HG03575 (cell line): Measurements from ENCODE around the gene C6orf52.
A peak's percentile ranks its signal among the peaks of the same experiment; 100 is the strongest.
"Not testable (repeated sequence)": the region's sequence is repeated elsewhere in the genome, so short reads cannot be mapped to it uniquely, and the experiment has no call there.

Source experiments
- ATAC-seq: cut with Tn5 transposase; IDR thresholded peaks from one replicate; pipeline ENCODE4 v1.9.1; 2021; ENCODE audit not compliant: unreplicated experiment, insufficient number of reproducible peaks, low FRiP score; ENCODE audit errors: extremely low read depth

C6orf52 gene

DNA sequence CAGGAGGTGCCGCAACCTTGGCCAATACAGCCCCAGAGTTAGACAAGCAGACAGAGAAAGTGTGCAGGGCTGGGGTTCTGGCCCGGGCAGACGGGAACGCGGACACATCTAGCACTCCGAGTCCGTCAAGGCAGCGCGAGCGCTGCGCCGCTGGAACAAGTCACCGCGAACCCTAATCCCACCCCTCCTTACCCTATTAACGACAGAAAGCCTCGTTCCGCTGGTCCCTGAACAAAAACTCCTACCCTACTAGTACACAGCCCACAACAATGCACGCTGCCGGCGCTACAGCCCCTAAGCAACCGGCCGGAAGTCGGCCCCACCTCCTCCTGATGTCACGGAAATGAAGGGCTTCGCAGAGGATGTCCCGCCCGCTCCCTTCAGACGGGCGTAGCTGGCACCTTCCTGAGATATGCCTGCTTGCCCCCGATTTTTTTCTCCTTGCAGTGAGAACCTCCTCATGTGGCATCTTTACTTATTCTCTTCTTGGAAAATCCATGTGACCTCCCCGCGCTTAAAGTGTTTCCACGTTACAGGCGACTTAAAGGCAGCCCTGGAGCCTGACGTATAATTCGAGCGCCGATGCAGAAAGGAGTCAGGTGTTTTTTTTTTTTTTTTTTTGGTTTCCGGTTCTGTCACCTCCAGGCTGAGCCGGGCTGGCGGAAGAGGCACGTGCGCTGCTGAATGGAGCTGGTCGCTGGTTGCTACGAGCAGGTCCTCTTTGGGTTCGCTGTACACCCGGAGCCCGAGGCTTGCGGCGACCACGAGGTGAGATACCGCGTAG lies at the start of gene C6orf52, which contains the start of gene PAK1IP1:
C6orf52 (minus strand) TSS at position 315 of the 784 bp plus-strand sequence. CDS start 7,066 bp downstream, outside the sequence.
PAK1IP1 (plus strand) TSS at position 671 of the 784 bp plus-strand sequence; CDS start at position 685, 14 bp downstream.
- ATAC-seq: peak; percentile 77

DNA sequence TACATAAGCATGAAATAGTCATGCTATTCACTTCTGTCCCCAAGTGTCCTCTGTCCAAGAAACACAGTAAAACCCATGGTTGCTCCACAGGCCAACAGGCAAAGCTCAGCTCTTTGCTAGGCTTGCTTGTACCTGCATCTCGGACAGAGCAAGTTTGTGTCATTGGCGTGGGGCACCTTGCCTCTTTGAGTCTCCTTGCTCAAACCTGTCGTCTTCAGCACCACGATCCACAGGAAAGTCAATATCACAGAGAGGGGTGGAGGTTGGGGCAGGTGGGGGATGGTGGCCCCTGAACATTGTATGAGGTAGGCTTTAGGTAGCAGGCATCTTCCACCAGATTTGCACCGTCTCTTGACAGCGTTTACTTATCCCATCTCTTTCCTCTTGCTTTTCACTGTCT lies 49.1 kb upstream of the C6orf52 start:
- ATAC-seq: no peak

DNA sequence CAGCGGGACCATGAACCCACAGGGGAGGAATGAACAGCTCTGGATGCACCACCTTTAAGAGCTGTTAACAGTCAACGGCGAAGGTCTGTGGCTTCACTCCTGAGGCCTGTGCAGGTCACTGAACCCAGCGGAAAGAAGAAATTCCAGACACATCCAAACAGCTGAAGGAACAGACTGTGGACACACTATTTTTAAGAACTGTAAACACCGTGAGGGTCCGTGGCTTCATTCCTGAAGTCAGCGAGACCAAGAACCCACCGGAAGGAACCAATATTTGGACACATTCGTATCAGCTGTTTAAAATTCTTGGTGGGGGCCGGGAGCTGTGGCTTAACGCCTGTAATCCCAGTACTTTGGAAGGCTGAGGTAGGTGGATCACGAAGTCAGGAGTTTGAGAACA lies 47.8 kb upstream of the C6orf52 start:
- no peak for ATAC-seq

DNA sequence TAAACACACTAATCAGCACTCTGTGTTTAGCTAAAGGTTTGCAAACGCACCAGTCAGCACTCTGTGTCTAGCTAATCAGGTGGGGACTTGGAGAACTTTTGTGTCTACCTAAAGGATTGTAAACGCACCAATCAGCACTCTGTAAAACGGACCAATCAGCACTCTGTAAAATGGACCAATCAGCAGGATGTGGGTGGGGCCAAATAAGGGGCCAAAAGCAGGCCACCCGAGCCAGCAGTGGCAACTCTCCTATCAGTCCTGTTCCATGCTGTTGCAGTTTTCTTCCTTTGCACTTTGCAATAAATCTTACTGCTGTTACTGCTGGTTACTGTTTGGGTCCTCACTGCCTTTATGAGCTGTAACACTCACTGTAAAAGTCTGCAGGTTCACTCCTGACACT lies 47.2 kb upstream of the C6orf52 start:
- not testable (repeated sequence) for ATAC-seq

DNA sequence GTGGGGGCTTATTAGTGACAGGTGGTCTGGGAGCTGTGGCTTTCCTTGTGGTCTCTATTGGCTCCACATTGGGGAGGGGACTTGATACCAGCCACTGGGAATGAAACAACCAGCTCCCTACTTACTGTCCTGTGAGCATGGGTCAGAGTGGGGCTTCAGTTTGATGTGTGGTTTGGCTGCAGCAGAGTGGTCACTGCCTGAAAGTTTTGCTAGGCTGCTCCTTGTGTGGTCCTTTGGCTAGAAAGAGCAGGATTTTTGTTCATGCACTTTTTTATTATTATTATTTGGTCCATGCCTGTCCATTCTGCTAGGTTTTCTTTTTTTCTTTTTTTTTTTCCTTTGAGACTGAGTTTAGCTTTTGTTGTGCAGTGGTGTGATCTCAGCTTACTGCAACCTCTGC lies 45.6 kb upstream of the C6orf52 start:
- ATAC-seq: no peak

DNA sequence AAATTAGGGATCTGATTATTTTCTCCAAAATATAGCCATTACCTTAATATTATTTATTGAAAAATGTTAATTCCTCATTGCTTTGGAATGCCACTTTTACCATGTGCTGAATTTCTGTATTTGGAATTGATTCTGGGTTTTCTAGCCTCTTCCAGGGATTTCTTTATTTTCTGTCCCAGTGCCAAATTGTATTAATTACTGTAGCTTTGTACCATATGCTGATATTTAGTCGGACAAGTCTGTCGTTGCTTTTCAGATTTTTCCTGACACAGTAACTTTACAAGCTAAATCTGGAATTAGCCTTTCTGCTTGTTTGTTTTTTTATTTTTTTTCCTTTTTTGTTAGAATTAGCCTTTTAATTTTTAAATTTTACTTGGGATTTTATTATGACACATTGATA lies 42.3 kb upstream of the C6orf52 start:
- ATAC-seq: no peak

DNA sequence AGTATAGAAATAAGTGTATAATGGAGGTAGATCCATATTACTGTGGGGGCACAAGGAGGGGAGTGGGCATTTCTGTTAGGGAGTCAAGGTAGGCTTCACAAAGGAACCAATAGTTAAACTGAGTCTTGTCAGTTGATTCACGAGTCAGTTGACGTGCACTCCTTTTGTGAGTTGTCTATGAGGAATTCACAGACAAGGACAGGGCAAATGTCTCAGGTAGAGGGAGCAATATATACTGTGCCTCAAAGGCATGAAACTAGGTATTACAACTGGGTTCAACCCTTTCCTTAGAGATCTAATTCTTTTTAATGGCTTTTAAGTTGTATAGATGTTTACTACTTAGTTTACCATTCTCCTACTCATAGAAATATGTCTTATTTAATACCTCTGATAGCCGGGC lies 39.4 kb upstream of the C6orf52 start:
- ATAC-seq: no peak

DNA sequence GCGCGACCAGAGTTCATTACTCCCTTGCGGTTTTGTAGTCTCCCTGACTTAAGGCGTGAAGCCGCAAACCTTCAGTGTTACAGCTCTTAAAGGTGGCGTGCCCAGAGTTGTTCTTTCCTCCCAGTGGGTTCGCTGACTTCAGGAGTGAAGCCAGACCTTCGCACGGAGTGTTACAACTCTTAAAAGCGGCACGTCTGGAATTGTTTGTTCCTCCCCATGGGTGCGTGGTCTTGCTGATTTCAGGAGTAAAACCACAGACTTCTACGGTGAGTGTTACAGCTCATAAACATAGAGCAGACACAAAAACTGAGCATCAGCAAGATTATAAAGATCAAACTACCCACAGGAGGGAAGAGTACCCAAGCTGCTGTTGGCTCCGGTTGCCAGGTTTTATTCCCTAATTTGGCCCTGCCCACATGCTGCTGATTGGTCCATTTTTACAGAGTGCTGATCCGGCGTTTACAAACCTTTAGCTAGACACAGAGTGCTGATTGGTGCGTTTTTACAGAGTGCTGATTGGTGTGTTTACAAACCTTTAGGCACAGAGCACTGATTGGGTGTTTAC lies 38.8 kb upstream of the C6orf52 start:
- no peak for ATAC-seq

DNA sequence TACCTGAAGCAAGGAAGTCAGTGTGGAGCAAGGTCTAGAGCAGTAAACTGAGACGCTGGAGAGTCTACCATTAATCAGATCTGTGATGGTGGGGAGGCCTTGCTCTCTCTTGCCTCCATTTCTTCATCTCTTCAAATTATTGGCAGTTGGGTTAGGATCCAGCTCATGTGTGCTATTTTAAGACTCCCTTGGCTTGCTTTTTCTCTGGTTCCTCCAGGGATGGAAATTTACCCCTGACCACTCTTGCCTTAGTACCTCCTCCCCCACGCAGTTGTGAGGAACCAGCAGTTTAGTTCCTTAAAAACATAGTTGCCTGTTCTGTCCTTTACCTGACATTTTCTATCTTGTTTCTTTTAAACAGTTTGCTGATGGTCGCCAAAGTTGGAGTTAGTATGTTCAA lies 35.8 kb upstream of the C6orf52 start:
- no peak for ATAC-seq

DNA sequence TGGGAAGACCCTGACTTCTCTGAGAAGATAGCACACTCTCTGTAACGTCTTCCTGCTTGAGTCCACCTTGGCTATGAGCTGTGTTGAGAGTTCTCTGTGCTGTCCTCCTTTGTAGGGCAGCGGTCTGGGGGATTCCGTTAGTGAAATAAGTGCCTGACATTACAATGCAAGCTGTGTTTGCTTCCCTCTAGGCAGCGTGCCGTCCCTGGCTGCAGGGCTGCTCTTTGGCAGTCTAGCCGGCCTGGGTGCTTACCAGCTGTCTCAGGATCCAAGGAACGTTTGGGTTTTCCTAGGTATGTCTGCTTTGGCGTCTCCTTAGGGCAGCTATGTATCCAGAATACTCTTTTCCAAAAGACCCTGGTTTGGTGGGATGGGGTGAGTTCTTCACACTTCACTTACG lies 31.3 kb upstream of the C6orf52 start:
- no peak for ATAC-seq

DNA sequence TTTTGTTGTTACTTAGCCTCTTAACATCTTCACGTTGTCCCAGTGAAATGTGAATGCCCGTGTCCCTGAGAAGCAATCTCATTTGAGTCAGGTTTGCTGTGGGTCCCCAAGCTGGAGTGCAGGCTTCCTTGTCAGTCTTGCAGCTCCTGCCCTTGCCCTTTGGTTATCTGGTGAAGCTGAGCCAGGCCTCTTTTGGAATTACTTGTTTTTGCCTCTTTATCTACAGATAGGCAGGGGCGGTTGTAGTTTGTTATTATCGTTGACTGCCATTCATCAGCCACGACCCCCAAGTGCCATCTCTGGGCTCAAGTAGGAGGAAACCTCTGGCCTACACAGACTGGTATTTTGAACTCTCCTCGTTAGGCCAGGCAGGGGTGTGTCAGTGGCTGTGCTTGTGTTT lies 30.6 kb upstream of the C6orf52 start:
- ATAC-seq: no peak

DNA sequence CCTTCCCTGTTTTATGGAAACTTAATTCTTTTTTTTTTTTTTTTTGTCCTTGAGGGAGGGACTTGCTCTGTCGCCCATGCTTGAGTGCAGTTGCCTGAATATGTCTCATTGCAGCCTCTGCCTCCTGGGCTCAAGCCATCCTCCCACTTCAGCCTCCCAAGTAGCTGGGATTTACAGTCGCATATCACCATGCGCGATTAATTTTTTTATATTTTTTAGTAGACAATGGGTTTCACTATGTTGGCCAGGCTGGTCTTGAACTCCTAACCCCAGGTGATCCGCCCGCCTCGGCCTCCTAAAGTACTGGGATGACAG lies 29.1 kb upstream of the C6orf52 start:
- no peak for ATAC-seq

DNA sequence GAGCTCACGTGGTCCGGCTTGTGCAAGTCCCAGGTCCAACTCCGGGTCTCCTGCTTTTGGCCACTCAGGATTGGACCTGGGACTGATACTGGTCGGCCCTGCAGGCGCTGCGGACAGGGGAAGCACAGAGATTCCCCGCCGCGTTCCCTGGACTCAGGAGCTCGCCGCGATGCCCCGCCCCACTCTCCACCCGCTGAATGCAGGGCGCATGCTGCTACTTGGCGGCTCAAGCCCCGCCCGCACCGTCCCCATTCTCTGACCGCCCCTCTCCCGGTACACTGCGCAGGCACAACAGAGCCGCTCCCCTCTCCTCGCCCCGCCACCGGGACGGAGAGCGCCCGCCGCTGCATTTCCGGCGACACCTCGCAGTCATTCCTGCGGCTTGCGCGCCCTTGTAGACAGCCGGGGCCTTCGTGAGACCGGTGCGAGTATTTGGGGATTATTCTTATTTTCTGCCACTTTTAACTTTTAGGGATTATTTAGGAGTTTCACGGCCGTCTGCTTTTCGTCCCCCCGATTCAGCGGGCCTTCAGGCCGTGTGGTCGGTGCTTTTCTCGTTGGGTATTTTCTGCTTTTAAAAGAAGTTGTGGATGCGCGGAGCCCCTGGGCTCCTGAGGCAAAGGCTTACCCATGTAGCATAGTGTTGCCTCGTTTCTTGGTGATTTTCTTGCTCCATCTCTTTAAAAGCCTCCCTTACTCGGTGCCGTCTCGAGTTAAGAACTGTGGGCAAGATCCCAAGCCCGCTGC lies 28.6 kb upstream of the C6orf52 start, which contains the start of gene TMEM14C:
TMEM14C (plus strand) TSS at position 251 of the 747 bp plus-strand sequence. CDS start 1,544 bp downstream, outside the sequence.
- peak; percentile 76 for ATAC-seq

DNA sequence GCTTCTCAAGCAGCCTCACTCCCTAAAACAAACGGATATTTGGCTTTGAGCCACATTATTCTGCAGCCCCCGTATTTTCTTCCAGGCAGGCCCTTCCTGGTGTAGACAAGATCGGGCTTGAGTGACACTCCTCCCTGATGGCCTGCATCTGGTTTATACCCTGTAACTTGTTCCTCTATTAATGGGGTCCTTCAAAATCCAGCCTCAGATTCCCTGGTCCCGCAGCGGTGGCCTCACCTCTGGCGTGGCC lies 28.1 kb upstream of the C6orf52 start:
- ATAC-seq: no peak

DNA sequence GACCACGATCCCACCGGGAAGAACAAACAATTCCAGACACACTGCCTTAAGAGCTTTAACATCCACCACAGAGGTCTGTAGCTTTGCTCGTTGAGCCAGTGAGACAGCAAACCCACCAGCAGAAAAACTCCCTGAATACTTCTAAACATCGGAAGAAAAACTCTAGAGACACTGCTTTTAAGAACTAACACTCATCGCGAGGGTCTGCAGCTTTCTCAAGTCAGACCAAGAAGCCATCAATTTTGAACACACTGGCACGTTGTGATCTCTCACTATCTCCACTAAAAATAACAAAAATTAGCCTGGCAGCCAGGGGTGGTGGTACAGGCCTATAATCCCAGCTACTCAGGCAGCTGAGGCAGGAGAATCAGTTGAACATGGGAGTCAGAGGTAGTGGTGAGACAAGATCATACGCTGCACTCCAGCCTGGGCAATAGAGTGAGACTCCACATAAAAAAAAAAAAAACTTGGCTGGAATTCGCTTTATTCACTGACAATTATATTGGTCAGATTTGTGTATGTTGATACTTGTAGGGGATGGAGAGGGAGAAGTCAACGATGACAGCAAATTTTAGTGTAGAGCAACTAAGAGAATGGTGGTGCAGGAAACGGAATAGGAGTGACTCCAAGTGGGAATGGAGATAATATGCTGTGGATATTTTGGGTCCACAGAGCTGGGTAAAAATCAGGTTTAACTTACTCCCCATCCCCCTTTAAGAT lies 27.6 kb upstream of the C6orf52 start:
- ATAC-seq: no peak

DNA sequence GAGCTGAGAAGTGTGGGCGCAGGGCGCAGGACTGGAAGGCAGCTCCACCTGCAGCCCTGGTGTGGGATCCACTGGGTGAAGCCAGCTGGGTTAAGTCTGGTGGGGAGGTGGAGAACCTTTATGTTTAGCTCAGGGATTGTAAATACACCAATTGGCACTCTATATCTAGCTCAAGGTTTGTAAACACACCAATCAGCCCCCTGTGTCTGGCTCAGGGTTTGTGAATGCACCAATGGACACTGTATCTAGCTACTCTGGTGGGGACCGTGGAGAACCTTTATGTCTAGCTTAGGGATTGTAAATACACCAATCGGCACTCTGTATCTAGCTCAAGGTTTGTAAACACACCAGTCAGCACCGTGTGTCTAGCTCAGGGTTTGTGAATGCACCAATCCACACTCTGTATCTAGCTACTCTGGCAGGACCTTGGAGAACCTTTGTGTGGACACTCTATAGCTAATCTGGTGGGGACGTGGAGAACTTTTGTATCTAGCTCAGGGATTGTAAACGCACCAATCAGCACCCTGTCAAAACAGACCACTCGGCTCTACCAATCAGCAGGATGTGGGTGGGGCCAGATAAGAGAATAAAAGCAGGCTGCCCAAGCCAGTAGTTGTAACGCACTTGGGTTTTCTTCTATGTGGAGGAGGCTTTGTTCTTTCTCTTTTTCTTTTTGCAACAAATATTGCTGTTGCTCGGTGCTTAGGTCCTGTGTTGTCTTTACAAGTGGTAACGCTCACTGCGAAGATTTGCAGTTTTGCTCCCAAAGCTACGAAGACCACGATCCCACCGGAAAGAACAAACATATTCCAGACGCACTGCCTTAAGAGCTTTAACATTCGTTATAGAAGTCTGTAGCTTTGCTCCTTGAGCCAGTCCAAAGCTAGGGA lies 26.8 kb upstream of the C6orf52 start:
- not testable (repeated sequence) for ATAC-seq

DNA sequence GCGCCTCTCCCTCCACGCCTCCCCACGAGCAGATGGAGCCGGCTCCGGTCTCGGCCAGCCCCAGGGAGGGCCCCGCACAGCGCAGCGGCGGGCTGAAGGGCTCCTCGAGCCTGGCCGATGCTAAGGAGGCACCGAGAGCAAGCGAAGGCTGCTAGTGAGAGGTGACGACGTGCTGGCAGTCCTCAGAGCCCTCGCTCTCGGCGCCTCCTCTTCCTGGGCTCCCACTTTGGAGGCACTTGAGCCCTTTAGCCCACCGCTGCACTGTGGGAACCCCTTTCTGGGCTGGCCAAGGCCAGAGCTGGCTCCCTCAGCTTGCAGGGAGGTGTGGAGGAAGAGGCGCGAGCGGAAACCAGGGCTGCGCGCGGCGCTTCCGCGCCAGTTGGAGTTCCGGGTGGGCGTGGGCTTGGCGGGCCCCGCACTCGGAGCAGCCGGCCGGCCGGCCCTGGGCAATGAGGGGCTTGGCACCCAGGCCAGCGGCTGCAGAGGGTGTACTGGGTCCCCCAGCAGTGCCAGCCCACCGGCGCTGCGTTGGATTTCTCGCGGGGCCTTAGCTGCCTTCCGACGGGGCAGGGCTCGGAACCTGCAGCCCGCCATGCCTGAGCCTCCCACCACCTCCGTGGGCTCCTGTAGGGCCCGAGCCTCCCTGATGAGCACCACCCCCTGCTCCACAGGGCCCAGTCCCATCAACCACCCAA lies 26.0 kb upstream of the C6orf52 start:
- no peak for ATAC-seq

DNA sequence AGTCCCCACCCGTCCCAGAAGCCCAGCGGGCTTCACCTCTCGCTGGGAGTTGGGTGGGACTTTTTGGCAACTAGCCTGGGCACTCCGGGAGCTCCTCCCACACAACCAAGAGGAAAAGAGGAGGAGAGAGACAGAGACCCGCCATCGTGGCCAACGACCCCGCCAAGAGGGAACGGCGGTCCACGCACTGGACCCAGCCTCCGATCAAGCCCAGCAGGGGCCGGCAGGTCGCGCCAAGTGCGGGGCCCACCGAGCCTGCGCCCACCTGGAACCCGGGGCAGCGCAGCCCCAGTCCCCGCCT lies 25.5 kb upstream of the C6orf52 start:
- ATAC-seq: no peak
